OCI-LY3 (cell line): ENCODE measurements around the gene APOL1.

Experiments used
- EZH2phosphoT487 ChIP-seq: fragments of 200-600 bp; shearing (Covaris generic); IDR thresholded peaks from 2 replicates; pipeline ENCODE4 v1.6.1; 2018; ENCODE audit warnings: antibody characterized with exemption, mixed run types, low read depth
- TF ChIP-seq, protein P1 (sequence below): fragments of 200-600, 300-600 bp; sonication (generic); IDR thresholded peaks from 2 replicates; pipeline ENCODE4 v1.5.1; 2014; ENCODE audit warnings: antibody characterized with exemption, low read length, low read depth

DNA sequence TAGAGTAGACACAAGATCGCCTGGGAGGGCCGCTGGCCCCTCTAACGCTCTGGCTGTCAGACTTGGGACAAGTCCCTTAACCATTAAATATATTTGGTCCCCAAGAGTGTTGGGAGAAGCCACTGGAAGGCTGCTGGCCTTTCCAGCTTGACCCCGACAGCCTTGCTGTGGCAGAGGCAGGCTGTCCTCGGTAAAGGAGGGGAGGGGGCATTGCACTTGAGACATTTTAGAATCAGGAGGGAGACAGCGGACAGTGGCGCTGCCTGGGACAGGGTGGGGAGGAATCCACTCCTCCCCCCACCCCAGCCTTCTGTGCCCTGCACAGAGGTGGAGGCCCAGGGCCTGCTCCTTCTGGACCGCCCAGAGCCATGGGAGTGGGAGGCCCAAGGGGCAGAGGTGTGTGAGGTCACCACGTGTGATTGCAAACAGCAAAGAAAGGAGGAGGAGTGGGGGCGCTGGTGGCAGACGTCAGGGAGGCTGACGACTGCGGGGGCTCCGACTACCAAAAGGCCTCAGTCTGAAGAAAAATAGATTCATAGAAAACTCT, 28.9 kb downstream of the APOL1 start:
- TF ChIP-seq, protein P1, sequence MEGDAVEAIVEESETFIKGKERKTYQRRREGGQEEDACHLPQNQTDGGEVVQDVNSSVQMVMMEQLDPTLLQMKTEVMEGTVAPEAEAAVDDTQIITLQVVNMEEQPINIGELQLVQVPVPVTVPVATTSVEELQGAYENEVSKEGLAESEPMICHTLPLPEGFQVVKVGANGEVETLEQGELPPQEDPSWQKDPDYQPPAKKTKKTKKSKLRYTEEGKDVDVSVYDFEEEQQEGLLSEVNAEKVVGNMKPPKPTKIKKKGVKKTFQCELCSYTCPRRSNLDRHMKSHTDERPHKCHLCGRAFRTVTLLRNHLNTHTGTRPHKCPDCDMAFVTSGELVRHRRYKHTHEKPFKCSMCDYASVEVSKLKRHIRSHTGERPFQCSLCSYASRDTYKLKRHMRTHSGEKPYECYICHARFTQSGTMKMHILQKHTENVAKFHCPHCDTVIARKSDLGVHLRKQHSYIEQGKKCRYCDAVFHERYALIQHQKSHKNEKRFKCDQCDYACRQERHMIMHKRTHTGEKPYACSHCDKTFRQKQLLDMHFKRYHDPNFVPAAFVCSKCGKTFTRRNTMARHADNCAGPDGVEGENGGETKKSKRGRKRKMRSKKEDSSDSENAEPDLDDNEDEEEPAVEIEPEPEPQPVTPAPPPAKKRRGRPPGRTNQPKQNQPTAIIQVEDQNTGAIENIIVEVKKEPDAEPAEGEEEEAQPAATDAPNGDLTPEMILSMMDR, result no peak
- TF ChIP-seq EZH2phosphoT487, result no peak
